ENCODE results near the gene EML2. TPM values are rescaled to one million over a fixed set of nuclear protein-coding genes. Genes with fewer than 3 reads are reported as not detected.

Gene EML2
- polyA plus RNA-seq, 6 donors from 2014 or later, result 4.3 to 14.1 (median 10.3) TPM

GRCh38 chr19:45600340-45600885 lies 38.8 kb downstream of the EML2 start:
- peaks cover 0 to 6% (median 0%) of the 10 kb centered on the region in 7 donors for H3K9me3 Mint-ChIP-seq
- ATAC-seq (ENCODE audit: low read depth in 2 of 2) (no peak), DNase-seq (no peak)
- peaks cover 5 to 26% of the 10 kb centered on the region in 2 donors for H3K36me3 Mint-ChIP-seq
- H3K4me1 Mint-ChIP-seq, result peaks cover 40 to 44% (median 42%) of the 10 kb centered on the region in 3 donors
- peak overlapping the region in 4 of 6 donors; percentile 17 to 96 (median 63) for H3K27ac Mint-ChIP-seq
- H3K27me3 Mint-ChIP-seq, result peaks cover 60 to 83% (median 83%) of the 10 kb centered on the region in 3 donors
- peak overlapping the region in 4 of 8 donors; percentile 0 to 52 (median 22) for H3K4me3 Mint-ChIP-seq

- H3K4me1 Mint-ChIP-seq, result peaks cover 40 to 44% (median 42%) of the 10 kb centered on the region in 3 donors
- ATAC-seq (ENCODE audit: low read depth in 2 of 2), result no peak
- H3K36me3 Mint-ChIP-seq, result peaks cover 5 to 26% of the 10 kb centered on the region in 2 donors
- no peak for DNase-seq
- H3K27me3 Mint-ChIP-seq, result peaks cover 60 to 86% (median 86%) of the 10 kb centered on the region in 3 donors
- peaks cover 0 to 6% (median 0%) of the 10 kb centered on the region in 7 donors for H3K9me3 Mint-ChIP-seq
- peak overlapping the region in 2 of 6 donors; percentile 57 to 75 for H3K27ac Mint-ChIP-seq
- H3K4me3 Mint-ChIP-seq, result peak overlapping the region in 4 of 8 donors; percentile 2 to 49 (median 38)
Measured at GRCh38 chr19:45599286-45599685, 39.9 kb downstream of the EML2 start.

- H3K27me3 Mint-ChIP-seq, result peaks cover 59 to 83% (median 83%) of the 10 kb centered on the region in 3 donors
- DNase-seq (peak; percentile 13), ATAC-seq (ENCODE audit: low read depth in 2 of 2) (peak; percentile 54 to 57)
- peak overlapping the region; percentile 13 to 76 (median 59) for H3K4me3 Mint-ChIP-seq
- H3K4me1 Mint-ChIP-seq, result peaks cover 40 to 44% (median 42%) of the 10 kb centered on the region in 3 donors
- peaks cover 0 to 6% (median 0%) of the 10 kb centered on the region in 7 donors for H3K9me3 Mint-ChIP-seq
- peak overlapping the region in 5 of 6 donors; percentile 11 to 69 (median 38) for H3K27ac Mint-ChIP-seq
- H3K36me3 Mint-ChIP-seq, result peaks cover 5 to 26% of the 10 kb centered on the region in 2 donors
Measured at GRCh38 chr19:45598267-45599001, 40.8 kb downstream of the EML2 start.

- Mint-ChIP-seq H3K27ac (peak overlapping the region in 2 of 6 donors; percentile 35 to 42), H3K36me3 (peaks cover 5 to 22% of the 10 kb centered on the region in 2 donors), H3K4me1 (peaks cover 40 to 42% (median 40%) of the 10 kb centered on the region in 3 donors), H3K4me3 (peak overlapping the region in 5 of 8 donors; percentile 40 to 66 (median 63)), H3K9me3 (peaks cover 0 to 6% (median 0%) of the 10 kb centered on the region in 7 donors), H3K27me3 (peaks cover 53 to 76% (median 76%) of the 10 kb centered on the region in 3 donors)
- DNase-seq, result no peak
- ATAC-seq (ENCODE audit: low read depth in 2 of 2), result no peak
Measured at GRCh38 chr19:45597425-45598111, 41.6 kb downstream of the EML2 start.

GRCh38 chr19:45595814-45596213 lies 43.4 kb downstream of the EML2 start:
- Mint-ChIP-seq H3K9me3 (peaks cover 0 to 3% (median 0%) of the 10 kb centered on the region in 7 donors), H3K4me3 (no peak overlapping the region), H3K36me3 (peaks cover 0 to 4% of the 10 kb centered on the region in 2 donors), H3K27ac (no peak overlapping the region), H3K27me3 (peaks cover 52 to 76% (median 76%) of the 10 kb centered on the region in 3 donors), H3K4me1 (peaks cover 29 to 37% (median 30%) of the 10 kb centered on the region in 3 donors)
- no peak for DNase-seq
- ATAC-seq (ENCODE audit: low read depth in 2 of 2), result no peak

- no peak overlapping the region for H3K27ac Mint-ChIP-seq
- ATAC-seq (ENCODE audit: low read depth in 2 of 2) (no peak), DNase-seq (no peak)
- H3K9me3 Mint-ChIP-seq, result peaks cover 0 to 3% (median 0%) of the 10 kb centered on the region in 7 donors
- H3K4me3 Mint-ChIP-seq, result no peak overlapping the region
- H3K36me3 Mint-ChIP-seq, result no peaks in the 10 kb centered on the region
- peaks cover 8 to 15% (median 11%) of the 10 kb centered on the region in 3 donors for H3K4me1 Mint-ChIP-seq
- H3K27me3 Mint-ChIP-seq, result peaks cover 46 to 76% (median 76%) of the 10 kb centered on the region in 3 donors
Measured at GRCh38 chr19:45593520-45593919, 45.7 kb downstream of the EML2 start.

- peaks cover 0 to 7% (median 4%) of the 10 kb centered on the region in 3 donors for H3K4me1 Mint-ChIP-seq
- H3K27ac Mint-ChIP-seq, result no peak overlapping the region
- no peak for ATAC-seq (ENCODE audit: low read depth in 2 of 2)
- no peaks in the 10 kb centered on the region for H3K36me3 Mint-ChIP-seq
- H3K27me3 Mint-ChIP-seq, result peaks cover 37 to 65% (median 65%) of the 10 kb centered on the region in 3 donors
- peaks cover 0 to 3% (median 0%) of the 10 kb centered on the region in 7 donors for H3K9me3 Mint-ChIP-seq
- peak overlapping the region in 1 of 8 donors; percentile 37 for H3K4me3 Mint-ChIP-seq
- no peak for DNase-seq
Measured at GRCh38 chr19:45592366-45592765, 46.8 kb downstream of the EML2 start.

- Mint-ChIP-seq H3K9me3 (peaks cover 0 to 3% (median 0%) of the 10 kb centered on the region in 7 donors), H3K27ac (no peak overlapping the region), H3K27me3 (peaks cover 29 to 58% (median 58%) of the 10 kb centered on the region in 3 donors), H3K36me3 (no peaks in the 10 kb centered on the region), H3K4me3 (peak overlapping the region in 1 of 8 donors; percentile 58), H3K4me1 (peaks cover 0 to 7% (median 4%) of the 10 kb centered on the region in 3 donors)
- ATAC-seq (ENCODE audit: low read depth in 2 of 2) (no peak), DNase-seq (no peak)
Measured at GRCh38 chr19:45591638-45592005, 47.6 kb downstream of the EML2 start.

- DNase-seq (no peak), ATAC-seq (ENCODE audit: low read depth in 2 of 2) (peak in 1 of 2 donors; percentile 30)
- peak overlapping the region in 1 of 6 donors; percentile 83 for H3K27ac Mint-ChIP-seq
- H3K4me1 Mint-ChIP-seq, result peaks cover 0 to 7% (median 4%) of the 10 kb centered on the region in 3 donors
- no peaks in the 10 kb centered on the region for H3K36me3 Mint-ChIP-seq
- peaks cover 24 to 53% (median 53%) of the 10 kb centered on the region in 3 donors for H3K27me3 Mint-ChIP-seq
- peaks cover 0 to 3% (median 0%) of the 10 kb centered on the region in 7 donors for H3K9me3 Mint-ChIP-seq
- H3K4me3 Mint-ChIP-seq, result no peak overlapping the region
Measured at GRCh38 chr19:45591004-45591637, 48.1 kb downstream of the EML2 start.

- Mint-ChIP-seq H3K9me3 (peaks cover 0 to 3% (median 0%) of the 10 kb centered on the region in 7 donors), H3K4me3 (no peak overlapping the region), H3K36me3 (no peaks in the 10 kb centered on the region), H3K4me1 (peaks cover 0 to 8% (median 4%) of the 10 kb centered on the region in 3 donors), H3K27me3 (peaks cover 24 to 46% (median 46%) of the 10 kb centered on the region in 3 donors), H3K27ac (peak overlapping the region in 2 of 6 donors; percentile 2 to 76)
- DNase-seq, result no peak
- ATAC-seq (ENCODE audit: low read depth in 2 of 2), result no peak
Measured at GRCh38 chr19:45590300-45591003, 48.7 kb downstream of the EML2 start.

GRCh38 chr19:45589768-45590167 lies 49.4 kb downstream of the EML2 start:
- no peaks in the 10 kb centered on the region for H3K36me3 Mint-ChIP-seq
- H3K27me3 Mint-ChIP-seq, result peaks cover 24 to 43% (median 43%) of the 10 kb centered on the region in 3 donors
- peak overlapping the region in 2 of 6 donors; percentile 15 to 77 for H3K27ac Mint-ChIP-seq
- peaks cover 0 to 14% (median 4%) of the 10 kb centered on the region in 3 donors for H3K4me1 Mint-ChIP-seq
- H3K9me3 Mint-ChIP-seq, result peaks cover 0 to 3% (median 0%) of the 10 kb centered on the region in 7 donors
- DNase-seq (no peak), ATAC-seq (ENCODE audit: low read depth in 2 of 2) (no peak)
- peak overlapping the region in 1 of 8 donors; percentile 63 for H3K4me3 Mint-ChIP-seq

- Mint-ChIP-seq H3K36me3 (no peaks in the 10 kb centered on the region), H3K9me3 (peaks cover 0 to 3% (median 0%) of the 10 kb centered on the region in 7 donors), H3K27me3 (peaks cover 24 to 43% (median 43%) of the 10 kb centered on the region in 3 donors), H3K27ac (peak overlapping the region in 2 of 6 donors; percentile 49 to 56), H3K4me1 (peaks cover 8 to 27% (median 12%) of the 10 kb centered on the region in 3 donors), H3K4me3 (peak overlapping the region in 1 of 8 donors; percentile 6)
- ATAC-seq (ENCODE audit: low read depth in 2 of 2), result no peak
- no peak for DNase-seq
Measured at GRCh38 chr19:45587873-45588272, 51.3 kb downstream of the EML2 start.
